Prostate gland (tissue), 2 donors: ENCODE results near the gene SOHLH1. TPM values are rescaled to one million over a fixed set of nuclear protein-coding genes. Genes with fewer than 3 reads are reported as not detected.

Experiments
- DNase-seq: peaks from one replicate; pipeline ENCODE4 v3.0.0-alpha.2; 2019; ENCODE audit warnings: low spot score
- H3K27ac ChIP-seq, 2 donors: fragments of 200-600 bp; sonication (generic); 2 replicates each; pipeline ENCODE4 v1.5.1; 2017 to 2019
- H3K27me3 ChIP-seq: fragments of 200-600 bp; sonication (generic); replicated peaks from 2 replicates; pipeline ENCODE4 v1.5.1; 2019; ENCODE audit not compliant: insufficient read depth
- H3K36me3 ChIP-seq, 2 donors: fragments of 200-600 bp; sonication (generic); 1 replicate in 1 of 2; 2 replicates in 1 of 2; pipeline versions ENCODE4 v1.5.1 to v1.8.1; 2017 to 2019
- H3K4me1 ChIP-seq: fragments of 200-600 bp; sonication (generic); replicated peaks from 2 replicates; pipeline ENCODE4 v1.5.1; 2019
- H3K4me3 ChIP-seq, 2 donors: fragments of 200-600 bp; sonication (generic); 2 replicates each; pipeline ENCODE4 v1.5.1; 2017 to 2019
- H3K9me3 ChIP-seq: fragments of 200-600 bp; sonication (generic); 2 replicates; pipeline ENCODE4 v1.5.1; 2017
- CTCF ChIP-seq, 4 experiments: fragments of 200-600 bp in 2 of 4; fragments of 450-650 bp in 2 of 4; sonication (generic) in 2 of 4; IDR thresholded peaks; 1 replicate in 3 of 4; 2 replicates in 1 of 4; pipeline ENCODE4 v1.5.1; 2016 to 2019; ENCODE audit warnings: antibody characterized with exemption in 4 of 4, mild to moderate bottlenecking in 2 of 4, moderate library complexity in 2 of 4
- POLR2A ChIP-seq: fragments of 450-650 bp; IDR thresholded peaks from one replicate; pipeline ENCODE4 v1.6.1; 2016; ENCODE audit warnings: antibody characterized with exemption, mild to moderate bottlenecking
- POLR2AphosphoS5 ChIP-seq: sonication (generic); formaldehyde crosslinking; IDR thresholded peaks from one replicate; pipeline ENCODE4 v1.6.1; 2017; ENCODE audit warnings: antibody characterized with exemption
- WGBS: methylation state at CpG from one replicate; pipeline ENCODE4 v1.1.5; 2018; 5-methylcytosine and 5-hydroxymethylcytosine counted together
- intact Hi-C: fragments of 100-400 bp; cut with DNase I; formaldehyde crosslinking; loops from one replicate; pipeline ENCODE4 v1.14.2; 2022
- total RNA-seq, 2 donors: library from RNA; depleted of rRNA; stranded (reverse); fragments of >200 nt; gene quantifications; one replicate each; pipeline ENCODE4 v1.1.0, GENCODE V29; 2016

SOHLH1 gene
- total RNA-seq, 2 donors from 2014 or later: 16.8 TPM; not detected in 1

- no peak for DNase-seq
- Histone ChIP-seq H3K9me3 (no peaks in the 10 kb centered on the region), H3K27ac (no peak overlapping the region), H3K36me3 (no peaks in the 10 kb centered on the region), H3K27me3 (peaks cover 10% of the 10 kb centered on the region), H3K4me3 (no peak overlapping the region), H3K4me1 (no peaks in the 10 kb centered on the region)
- WGBS: 53% methylated on average over 9 of the region's 14 CpGs
- no peak for TF ChIP-seq CTCF (IDR thresholded peaks at IDR 0.05)
- TF ChIP-seq POLR2AphosphoS5: no peak
- TF ChIP-seq POLR2A: no peak
- intact Hi-C loops: no loop called here
Observed at GRCh38 chr9:135743021-135743420, 43.7 kb upstream of the SOHLH1 start.

DNA sequence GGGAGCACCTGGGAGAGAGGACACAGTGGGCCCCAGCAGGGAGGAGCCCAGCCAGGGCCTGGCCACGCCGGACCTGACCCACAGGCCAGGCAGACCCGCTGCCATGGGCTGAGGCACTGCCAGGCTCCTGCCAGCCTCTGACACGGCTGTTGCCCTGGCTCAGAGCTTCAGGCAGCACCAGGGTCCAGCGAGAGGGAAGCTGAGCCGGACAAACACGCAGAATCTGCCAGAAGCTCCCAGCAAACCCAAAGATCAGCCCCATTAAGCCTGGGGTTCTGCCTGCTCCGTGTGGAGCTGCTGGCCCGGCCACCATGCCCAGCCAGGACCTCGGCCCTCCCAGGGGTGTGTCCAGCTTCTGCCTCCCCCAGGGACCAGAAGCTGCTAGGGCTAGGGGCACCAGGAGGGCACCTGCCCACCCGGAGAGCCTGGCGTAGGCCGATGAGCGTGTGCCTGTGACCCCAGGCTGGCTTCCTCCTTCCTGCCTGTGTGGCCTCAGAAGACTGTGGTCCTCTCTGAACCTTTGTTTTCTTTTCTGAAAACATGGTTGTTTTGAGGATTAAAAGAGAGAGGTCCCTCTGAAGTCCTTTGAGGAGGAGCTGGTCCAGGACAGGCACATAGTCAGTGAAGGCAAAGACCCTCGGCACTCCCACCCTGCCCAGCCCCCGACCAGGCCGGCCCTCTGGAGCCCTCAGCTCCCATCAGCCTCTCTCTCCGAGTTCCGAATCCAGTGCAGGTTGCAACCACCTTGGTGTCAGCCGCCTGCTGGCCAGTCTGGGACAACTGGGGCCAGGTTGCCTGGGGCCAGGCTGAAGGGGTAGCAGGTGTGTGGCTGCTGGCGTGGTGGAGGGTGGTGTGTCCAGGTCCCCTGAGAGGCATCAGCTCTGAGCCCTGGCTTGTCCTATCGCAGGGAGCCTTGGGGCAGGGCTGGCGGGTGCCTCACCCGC lies 42.3 kb upstream of the SOHLH1 start:
- Histone ChIP-seq H3K27me3 (peaks cover 18% of the 10 kb centered on the region), H3K9me3 (no peaks in the 10 kb centered on the region), H3K4me1 (no peaks in the 10 kb centered on the region), H3K4me3 (no peak overlapping the region), H3K36me3 (no peaks in the 10 kb centered on the region), H3K27ac (no peak overlapping the region)
- DNase-seq: no peak
- intact Hi-C loops: no loop called here
- 84% methylated on average over 24 of the region's 24 CpGs for WGBS
- TF ChIP-seq POLR2AphosphoS5 (no peak), POLR2A (no peak), CTCF (IDR thresholded peaks at IDR 0.05) (no peak)

DNA sequence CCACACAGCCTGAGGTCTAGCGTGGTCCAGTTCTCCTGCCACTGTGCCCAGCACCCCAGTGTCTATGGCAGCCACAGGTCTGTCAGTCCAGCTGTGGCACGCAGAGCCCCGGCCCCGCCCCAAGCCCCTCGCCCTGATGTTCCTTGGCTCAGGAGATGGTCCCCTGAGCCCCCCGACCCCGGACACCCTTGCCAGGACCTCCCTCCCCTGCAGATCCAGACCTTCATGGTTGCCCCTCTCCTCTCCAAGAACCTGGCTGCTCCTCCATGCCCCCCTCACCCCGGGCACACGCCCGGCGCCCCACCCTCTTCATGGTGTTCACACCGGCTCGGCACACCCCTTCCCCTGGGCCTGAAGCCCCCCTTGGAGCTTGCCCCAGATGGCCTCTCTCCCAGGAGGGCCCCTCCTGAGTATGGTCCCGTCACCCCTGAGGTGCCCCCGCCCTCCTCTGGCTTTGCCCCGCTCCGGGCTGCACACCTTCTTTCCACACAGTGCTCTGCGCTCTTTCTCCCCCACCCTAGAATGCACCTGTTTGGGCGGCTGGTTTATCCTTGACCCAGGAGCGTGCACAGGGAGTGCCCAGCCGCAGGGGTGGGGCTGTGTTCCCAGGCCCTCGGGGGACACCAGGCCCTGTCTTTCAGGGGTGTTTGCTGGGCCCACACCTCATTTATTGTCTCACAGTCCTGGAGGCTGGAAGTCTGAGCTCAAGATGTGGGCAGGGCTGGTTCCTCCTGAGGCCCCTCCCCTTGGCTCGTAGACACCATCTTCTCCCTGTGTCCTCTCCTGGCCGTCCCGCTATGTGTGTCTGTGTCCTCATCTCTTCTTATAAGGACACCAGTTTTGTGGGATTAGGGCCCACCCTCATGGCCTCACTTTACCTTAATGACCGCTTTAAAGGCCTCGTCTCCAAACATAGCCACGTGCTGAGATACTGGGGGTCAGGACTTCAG lies 40.3 kb upstream of the SOHLH1 start:
- TF ChIP-seq POLR2A: no peak
- TF ChIP-seq POLR2AphosphoS5: no peak
- no peak for TF ChIP-seq CTCF (IDR thresholded peaks at IDR 0.05)
- intact Hi-C loops: no loop called here
- Histone ChIP-seq H3K27ac (no peak overlapping the region), H3K9me3 (no peaks in the 10 kb centered on the region), H3K27me3 (peaks cover 23% of the 10 kb centered on the region), H3K4me3 (no peak overlapping the region), H3K4me1 (no peaks in the 10 kb centered on the region), H3K36me3 (no peaks in the 10 kb centered on the region)
- DNase-seq: no peak
- 58% methylated on average over 28 of the region's 28 CpGs for WGBS

DNA sequence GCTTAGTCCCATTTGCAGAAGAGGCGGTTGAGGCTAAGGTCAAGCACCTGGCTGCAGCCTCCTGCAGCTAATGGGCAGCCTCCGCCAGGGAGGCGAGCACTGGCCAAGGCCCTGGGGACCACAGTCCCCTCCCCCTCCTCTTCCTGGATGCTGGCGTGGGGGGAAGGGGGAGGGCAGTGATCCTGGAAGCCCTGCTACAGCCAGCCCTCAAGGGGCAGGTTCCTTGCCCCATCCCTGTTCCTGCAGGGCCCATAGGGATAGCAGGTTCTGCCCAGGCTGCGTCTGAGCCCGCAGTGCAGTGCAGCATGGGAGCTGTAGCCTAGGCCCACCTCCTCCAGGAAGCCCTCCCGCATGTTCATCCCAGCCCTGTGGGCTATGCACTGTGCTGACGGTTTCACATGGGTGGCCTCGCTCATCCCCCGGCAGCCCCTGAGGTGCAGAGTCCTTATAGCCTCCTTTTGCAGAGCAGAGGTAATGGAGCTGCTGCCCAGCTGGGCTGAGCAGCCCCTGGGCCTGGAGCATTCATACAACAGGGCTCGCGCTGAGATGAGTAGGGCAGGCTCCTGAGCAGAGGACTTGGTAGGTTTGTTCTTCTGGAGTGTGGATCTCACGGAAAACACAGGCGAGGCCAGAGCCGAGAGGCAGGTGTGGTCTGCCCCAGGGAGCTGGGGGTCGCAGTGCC lies 38.7 kb upstream of the SOHLH1 start:
- Histone ChIP-seq H3K27me3 (peaks cover 23% of the 10 kb centered on the region), H3K36me3 (no peaks in the 10 kb centered on the region), H3K27ac (no peak overlapping the region), H3K9me3 (no peaks in the 10 kb centered on the region), H3K4me3 (no peak overlapping the region), H3K4me1 (no peaks in the 10 kb centered on the region)
- TF ChIP-seq POLR2AphosphoS5 (no peak), CTCF (IDR thresholded peaks at IDR 0.05) (no peak), POLR2A (no peak)
- no peak for DNase-seq
- 62% methylated on average over 13 of the region's 16 CpGs for WGBS
- intact Hi-C loops: no loop called here
